Fibroblast of villous mesenchyme (primary cell): ENCODE measurements around the gene ANKRD27. TPM values are rescaled to one million over a fixed set of nuclear protein-coding genes. Genes with fewer than 3 reads are reported as not detected.
"Not testable (repeated sequence)": the region's sequence is repeated elsewhere in the genome, so short reads cannot be mapped to it uniquely, and the experiment has no call there.

Source experiments
- DNase-seq: peaks from one replicate; pipeline ENCODE4 v3.0.0-alpha.2; 2010; ENCODE audit warnings: low read depth
- H3K4me3 ChIP-seq: 2 replicates; pipeline ENCODE4 v1.5.1; 2011; ENCODE audit warnings: low read depth, mild to moderate bottlenecking, low read length
- total RNA-seq: library from RNA; depleted of rRNA; stranded (reverse); fragments of >200 nt; gene quantifications from 2 replicates; pipeline ENCODE4 v1.2.3, GENCODE V29; 2012
- TF ChIP-seq, protein P1 (sequence below): IDR thresholded peaks from 2 replicates; pipeline ENCODE4 v1.5.1; 2012; ENCODE audit warnings: low read depth, mild to moderate bottlenecking, low read length; ENCODE audit not compliant: insufficient read depth

Gene ANKRD27
- total RNA-seq, 1 donor, result 37.1 TPM

DNA sequence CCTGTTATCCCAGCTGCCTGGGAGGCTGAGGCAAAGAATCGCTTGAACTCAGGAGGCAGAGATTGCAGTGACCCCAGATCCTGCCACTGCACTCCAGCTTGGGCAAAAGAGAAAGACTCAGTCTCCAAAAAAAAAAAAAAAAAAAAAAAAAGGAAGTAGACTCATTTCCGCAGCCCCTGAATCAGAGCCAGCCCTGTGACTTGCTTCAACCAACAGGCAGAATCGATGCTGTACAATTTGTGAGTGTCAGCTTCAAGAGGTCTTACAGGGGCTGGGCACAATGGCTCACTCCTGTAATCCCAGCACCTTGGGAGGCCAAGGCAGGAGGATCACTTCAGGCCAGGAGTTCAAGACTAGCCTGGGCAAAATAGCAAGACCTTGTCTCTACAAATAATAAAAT lies 12.8 kb downstream of the ANKRD27 start:
- TF ChIP-seq, protein P1, sequence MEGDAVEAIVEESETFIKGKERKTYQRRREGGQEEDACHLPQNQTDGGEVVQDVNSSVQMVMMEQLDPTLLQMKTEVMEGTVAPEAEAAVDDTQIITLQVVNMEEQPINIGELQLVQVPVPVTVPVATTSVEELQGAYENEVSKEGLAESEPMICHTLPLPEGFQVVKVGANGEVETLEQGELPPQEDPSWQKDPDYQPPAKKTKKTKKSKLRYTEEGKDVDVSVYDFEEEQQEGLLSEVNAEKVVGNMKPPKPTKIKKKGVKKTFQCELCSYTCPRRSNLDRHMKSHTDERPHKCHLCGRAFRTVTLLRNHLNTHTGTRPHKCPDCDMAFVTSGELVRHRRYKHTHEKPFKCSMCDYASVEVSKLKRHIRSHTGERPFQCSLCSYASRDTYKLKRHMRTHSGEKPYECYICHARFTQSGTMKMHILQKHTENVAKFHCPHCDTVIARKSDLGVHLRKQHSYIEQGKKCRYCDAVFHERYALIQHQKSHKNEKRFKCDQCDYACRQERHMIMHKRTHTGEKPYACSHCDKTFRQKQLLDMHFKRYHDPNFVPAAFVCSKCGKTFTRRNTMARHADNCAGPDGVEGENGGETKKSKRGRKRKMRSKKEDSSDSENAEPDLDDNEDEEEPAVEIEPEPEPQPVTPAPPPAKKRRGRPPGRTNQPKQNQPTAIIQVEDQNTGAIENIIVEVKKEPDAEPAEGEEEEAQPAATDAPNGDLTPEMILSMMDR, result no peak
- peak; percentile 12 for DNase-seq
- H3K4me3 ChIP-seq, result no peak overlapping the region

DNA sequence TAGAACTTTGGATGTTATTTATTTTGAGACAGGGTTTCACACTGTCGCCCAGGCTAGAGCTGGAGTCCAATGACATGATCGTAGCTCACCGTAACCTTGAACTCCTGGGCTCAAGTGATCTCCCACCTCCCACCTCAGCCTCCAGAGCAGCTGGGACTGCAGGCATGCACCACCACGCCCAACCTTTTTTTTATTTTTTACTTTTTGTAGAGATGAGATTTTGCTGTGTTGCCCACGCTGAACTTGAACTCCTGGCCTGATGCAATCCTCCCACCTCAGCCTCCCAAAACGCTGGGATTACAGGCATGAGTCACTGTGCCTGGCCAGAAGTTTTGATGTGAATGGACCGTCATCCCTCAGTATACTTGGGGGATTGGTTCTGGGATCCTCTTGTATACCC lies 13.7 kb downstream of the ANKRD27 start:
- DNase-seq, result no peak
- H3K4me3 ChIP-seq, result no peak overlapping the region
- TF ChIP-seq, protein P1, result no peak

GRCh38 chr19:32658527-32658926 lies 16.5 kb downstream of the ANKRD27 start:
- TF ChIP-seq, protein P1, result no peak
- H3K4me3 ChIP-seq, result no peak overlapping the region
- no peak for DNase-seq

GRCh38 chr19:32658075-32658474 lies 16.9 kb downstream of the ANKRD27 start:
- TF ChIP-seq, protein P1, result no peak
- DNase-seq, result no peak
- H3K4me3 ChIP-seq, result no peak overlapping the region

DNA sequence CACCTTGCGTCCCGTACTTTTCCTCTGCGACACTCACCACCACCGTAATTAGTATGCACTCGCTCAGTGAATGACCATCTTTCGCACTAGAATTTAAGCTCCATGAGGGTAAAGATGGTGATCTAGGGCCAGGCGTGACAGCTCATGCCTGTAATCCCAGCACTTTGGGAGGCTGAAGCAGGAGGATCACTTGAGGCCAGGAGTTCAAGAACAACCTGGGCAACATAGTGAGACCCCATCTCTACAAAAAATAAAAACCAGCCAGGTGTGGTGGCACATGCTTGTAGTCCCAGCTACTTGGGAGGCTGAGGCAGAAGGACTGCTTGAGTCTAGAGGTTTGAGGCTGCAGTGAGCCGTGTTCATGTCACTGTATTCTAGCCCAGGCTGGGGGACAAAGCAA lies 18.6 kb downstream of the ANKRD27 start:
- not testable (repeated sequence) for DNase-seq, H3K4me3 ChIP-seq

GRCh38 chr19:32653599-32653915 lies 21.4 kb downstream of the ANKRD27 start:
- TF ChIP-seq, protein P1, result no peak
- DNase-seq, result no peak
- no peak overlapping the region for H3K4me3 ChIP-seq

DNA sequence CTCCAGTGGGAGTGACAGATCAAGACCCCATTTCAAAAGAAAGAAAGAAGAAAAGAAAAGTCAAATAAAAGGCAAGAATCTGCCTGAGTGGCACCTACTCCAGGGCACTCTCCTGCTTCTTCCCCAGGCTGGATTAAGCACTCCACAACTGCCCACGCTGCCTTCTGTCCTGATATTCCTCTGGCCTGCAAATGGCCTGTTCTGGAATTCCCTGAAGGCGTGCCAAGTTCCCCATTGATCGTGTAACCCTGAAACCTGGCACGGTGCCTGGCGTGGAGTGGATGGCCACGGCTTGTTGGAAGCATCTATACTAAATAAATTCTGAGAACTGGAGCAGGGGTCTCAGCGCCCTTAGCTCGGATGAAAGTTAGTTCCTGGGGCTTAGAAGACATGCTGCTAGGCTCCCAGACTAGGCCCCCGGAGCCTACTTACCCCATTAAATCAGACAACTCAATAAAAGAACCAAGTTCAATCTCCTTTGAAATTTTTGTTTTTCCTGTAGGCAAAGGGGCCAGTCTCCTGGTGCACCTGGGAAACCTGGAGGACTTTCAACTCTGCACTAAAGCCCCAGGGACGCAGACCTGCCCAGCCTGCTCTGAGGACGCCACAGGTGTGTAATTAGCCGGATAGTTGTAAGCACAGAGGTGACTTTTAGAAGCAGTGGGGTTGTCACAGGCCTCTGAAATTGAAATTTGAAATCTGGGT lies 21.9 kb downstream of the ANKRD27 start:
- TF ChIP-seq, protein P1, result no peak
- peak; percentile 53 for DNase-seq
- no peak overlapping the region for H3K4me3 ChIP-seq

GRCh38 chr19:32652331-32652730 lies 22.6 kb downstream of the ANKRD27 start:
- not testable (repeated sequence) for H3K4me3 ChIP-seq, DNase-seq
